Mononuclear cell (primary cell): ENCODE data around the gene NRG3. TPM values are rescaled to one million over a fixed set of nuclear protein-coding genes. Genes with fewer than 3 reads are reported as not detected.

ENCODE experiments used
- H3K27me3 ChIP-seq: 2 replicates; pipeline ENCODE4 v1.6.0; 2011; ENCODE audit warnings: low read length, control low read depth; ENCODE audit not compliant: insufficient read depth
- H3K4me1 ChIP-seq: 2 replicates; pipeline ENCODE4 v1.5.1; 2011; ENCODE audit warnings: mild to moderate bottlenecking, low read length, control low read depth; ENCODE audit not compliant: insufficient read depth
- H3K4me3 ChIP-seq: 2 replicates; pipeline ENCODE4 v1.5.1; 2011; ENCODE audit warnings: mild to moderate bottlenecking, low read length, moderate library complexity
- H3K9me3 ChIP-seq: 2 replicates; pipeline ENCODE4 v1.5.1; 2011; ENCODE audit warnings: low read depth, mild to moderate bottlenecking, control low read depth, low read length
- total RNA-seq: library from RNA; depleted of rRNA; stranded (reverse); fragments of >200 nt; gene quantifications from one replicate; pipeline ENCODE4 v1.2.3, GENCODE V29; 2012

The NRG3 gene
- total RNA-seq, 1 donor, result not detected

- Histone ChIP-seq H3K9me3 (no peaks in the 10 kb centered on the region), H3K4me3 (no peak overlapping the region), H3K27me3 (no peaks in the 10 kb centered on the region), H3K4me1 (no peaks in the 10 kb centered on the region)
Observed at GRCh38 chr10:81961451-81962184, 86.6 kb downstream of the NRG3 start.

- Histone ChIP-seq H3K4me3 (no peak overlapping the region), H3K4me1 (no peaks in the 10 kb centered on the region), H3K9me3 (no peaks in the 10 kb centered on the region), H3K27me3 (no peaks in the 10 kb centered on the region)
Observed at GRCh38 chr10:81963606-81964005, 88.6 kb downstream of the NRG3 start.

DNA sequence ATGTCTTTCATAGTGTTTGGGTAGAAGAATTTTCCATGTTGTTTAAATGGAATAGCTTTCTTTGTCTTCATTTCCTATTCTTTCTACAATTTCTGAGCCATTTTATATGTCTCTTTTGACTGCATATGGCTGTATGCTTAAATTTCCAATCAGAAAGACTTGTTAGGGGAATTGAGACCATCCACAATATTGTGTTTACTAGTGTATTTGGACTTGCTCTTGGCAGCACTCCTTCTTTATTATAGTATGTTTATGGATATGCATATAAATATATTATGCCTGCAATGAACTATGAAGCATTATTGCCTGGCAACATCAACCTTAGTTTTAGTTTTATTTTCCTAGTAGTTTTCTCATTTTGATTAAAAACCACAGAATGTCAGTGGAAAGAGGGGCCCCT is 92.7 kb downstream of the NRG3 start:
- H3K9me3 ChIP-seq, result peaks cover 8% of the 10 kb centered on the region
- no peak overlapping the region for H3K4me3 ChIP-seq
- H3K4me1 ChIP-seq, result no peaks in the 10 kb centered on the region
- no peaks in the 10 kb centered on the region for H3K27me3 ChIP-seq

GRCh38 chr10:81969136-81969535 is 94.1 kb downstream of the NRG3 start:
- no peak overlapping the region for H3K4me3 ChIP-seq
- H3K27me3 ChIP-seq, result no peaks in the 10 kb centered on the region
- peaks cover 8% of the 10 kb centered on the region for H3K9me3 ChIP-seq
- no peaks in the 10 kb centered on the region for H3K4me1 ChIP-seq

GRCh38 chr10:81978238-81978637 is 103.2 kb downstream of the NRG3 start:
- no peaks in the 10 kb centered on the region for H3K9me3 ChIP-seq
- H3K4me1 ChIP-seq, result no peaks in the 10 kb centered on the region
- H3K27me3 ChIP-seq, result no peaks in the 10 kb centered on the region
- H3K4me3 ChIP-seq, result no peak overlapping the region

- Histone ChIP-seq H3K9me3 (no peaks in the 10 kb centered on the region), H3K27me3 (no peaks in the 10 kb centered on the region), H3K4me1 (no peaks in the 10 kb centered on the region), H3K4me3 (no peak overlapping the region)
Observed at GRCh38 chr10:81981724-81982123, 106.7 kb downstream of the NRG3 start.

- Histone ChIP-seq H3K9me3 (no peaks in the 10 kb centered on the region), H3K4me1 (no peaks in the 10 kb centered on the region), H3K4me3 (no peak overlapping the region), H3K27me3 (no peaks in the 10 kb centered on the region)
Observed at GRCh38 chr10:81984428-81984827, 109.4 kb downstream of the NRG3 start.

GRCh38 chr10:81995254-81995653 is 120.3 kb downstream of the NRG3 start:
- no peak overlapping the region for H3K4me3 ChIP-seq
- no peaks in the 10 kb centered on the region for H3K27me3 ChIP-seq
- H3K4me1 ChIP-seq, result no peaks in the 10 kb centered on the region
- H3K9me3 ChIP-seq, result no peaks in the 10 kb centered on the region

DNA sequence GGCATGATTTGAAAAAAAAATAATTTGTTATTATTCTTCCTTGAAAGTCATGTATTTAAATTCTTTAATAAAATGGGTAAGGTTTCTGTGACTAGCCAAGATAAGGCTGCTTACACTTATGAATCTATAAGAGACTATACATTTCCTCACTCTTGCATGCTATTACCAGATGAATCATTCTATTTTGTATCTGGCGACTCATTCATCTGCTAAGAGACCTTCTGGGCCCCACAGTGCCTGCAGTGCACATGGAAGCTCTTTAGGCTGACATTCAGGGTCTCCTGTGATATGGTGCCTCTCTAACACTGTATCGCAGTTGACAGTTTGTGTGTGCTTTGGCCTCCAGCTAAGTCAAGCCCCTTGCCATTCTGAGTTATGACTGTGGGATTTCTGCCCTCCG is 121.9 kb downstream of the NRG3 start:
- H3K27me3 ChIP-seq, result no peaks in the 10 kb centered on the region
- H3K4me3 ChIP-seq, result no peak overlapping the region
- H3K9me3 ChIP-seq, result no peaks in the 10 kb centered on the region
- H3K4me1 ChIP-seq, result no peaks in the 10 kb centered on the region

- H3K4me1 ChIP-seq, result no peaks in the 10 kb centered on the region
- H3K9me3 ChIP-seq, result no peaks in the 10 kb centered on the region
- H3K27me3 ChIP-seq, result no peaks in the 10 kb centered on the region
- no peak overlapping the region for H3K4me3 ChIP-seq
Observed at GRCh38 chr10:82020999-82021398, 146.0 kb downstream of the NRG3 start.

DNA sequence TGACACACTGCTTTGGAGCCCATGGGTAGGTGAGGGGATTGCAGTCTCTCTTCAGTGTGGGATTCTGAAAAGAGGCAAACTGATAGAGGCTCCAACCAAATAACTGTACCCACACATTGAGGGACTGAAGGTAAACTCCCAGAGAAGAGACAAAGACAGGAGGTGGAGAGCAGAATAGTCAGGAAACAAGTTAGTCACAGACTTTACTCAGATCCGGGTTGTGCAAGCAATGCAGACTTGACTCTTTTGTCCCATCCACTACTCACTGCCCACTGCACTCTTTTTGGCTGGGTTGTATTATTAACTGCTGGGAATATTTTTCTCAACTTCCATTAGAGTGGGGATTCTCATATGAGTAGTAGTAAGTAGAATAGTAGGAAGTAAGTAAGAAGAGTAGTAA is 152.7 kb downstream of the NRG3 start:
- Histone ChIP-seq H3K27me3 (no peaks in the 10 kb centered on the region), H3K4me1 (no peaks in the 10 kb centered on the region), H3K9me3 (no peaks in the 10 kb centered on the region), H3K4me3 (no peak overlapping the region)

- H3K4me1 ChIP-seq, result no peaks in the 10 kb centered on the region
- H3K27me3 ChIP-seq, result no peaks in the 10 kb centered on the region
- H3K9me3 ChIP-seq, result no peaks in the 10 kb centered on the region
- no peak overlapping the region for H3K4me3 ChIP-seq
Observed at GRCh38 chr10:82037076-82037475, 162.1 kb downstream of the NRG3 start.

- no peak overlapping the region for H3K4me3 ChIP-seq
- H3K27me3 ChIP-seq, result no peaks in the 10 kb centered on the region
- no peaks in the 10 kb centered on the region for H3K9me3 ChIP-seq
- H3K4me1 ChIP-seq, result no peaks in the 10 kb centered on the region
Observed at GRCh38 chr10:82038587-82038986, 163.6 kb downstream of the NRG3 start.

DNA sequence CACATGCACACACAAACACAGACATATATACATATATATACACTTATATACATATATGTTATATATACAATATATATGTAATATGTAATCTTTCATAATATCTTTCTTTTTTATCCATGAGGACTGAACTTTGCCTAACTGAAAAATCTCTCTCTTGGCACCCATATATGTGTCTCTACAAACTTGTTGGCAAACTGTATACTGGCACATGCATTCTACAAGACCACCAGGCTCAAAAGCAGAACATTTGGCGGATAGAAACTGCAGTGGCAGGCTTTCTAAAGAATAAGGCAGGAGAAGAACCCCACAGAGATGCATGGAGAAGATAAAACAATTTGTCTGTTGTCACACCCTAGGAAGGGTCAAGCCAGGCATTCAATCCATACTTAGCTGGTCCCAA is 165.3 kb downstream of the NRG3 start:
- no peaks in the 10 kb centered on the region for H3K9me3 ChIP-seq
- H3K27me3 ChIP-seq, result no peaks in the 10 kb centered on the region
- no peak overlapping the region for H3K4me3 ChIP-seq
- no peaks in the 10 kb centered on the region for H3K4me1 ChIP-seq

DNA sequence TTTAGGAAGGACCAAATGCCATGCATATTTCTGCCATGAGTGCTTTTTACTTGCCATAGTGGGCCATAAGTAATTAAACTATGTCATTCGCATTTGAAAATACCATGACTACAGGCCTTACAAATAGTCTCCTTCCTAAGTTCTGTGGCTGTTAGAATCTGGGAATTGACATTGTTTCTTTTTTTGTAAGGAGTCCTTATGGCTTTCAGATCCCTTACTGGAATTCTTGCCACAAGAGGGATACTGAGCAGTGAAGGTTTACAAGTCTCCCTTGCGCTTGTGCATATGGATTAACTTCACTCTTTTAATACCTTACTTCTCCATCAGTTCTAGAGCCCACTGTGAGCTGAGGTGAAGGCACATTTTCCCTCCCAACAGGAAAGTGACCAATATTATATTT is 166.0 kb downstream of the NRG3 start:
- H3K4me3 ChIP-seq, result no peak overlapping the region
- no peaks in the 10 kb centered on the region for H3K4me1 ChIP-seq
- H3K9me3 ChIP-seq, result no peaks in the 10 kb centered on the region
- H3K27me3 ChIP-seq, result no peaks in the 10 kb centered on the region

DNA sequence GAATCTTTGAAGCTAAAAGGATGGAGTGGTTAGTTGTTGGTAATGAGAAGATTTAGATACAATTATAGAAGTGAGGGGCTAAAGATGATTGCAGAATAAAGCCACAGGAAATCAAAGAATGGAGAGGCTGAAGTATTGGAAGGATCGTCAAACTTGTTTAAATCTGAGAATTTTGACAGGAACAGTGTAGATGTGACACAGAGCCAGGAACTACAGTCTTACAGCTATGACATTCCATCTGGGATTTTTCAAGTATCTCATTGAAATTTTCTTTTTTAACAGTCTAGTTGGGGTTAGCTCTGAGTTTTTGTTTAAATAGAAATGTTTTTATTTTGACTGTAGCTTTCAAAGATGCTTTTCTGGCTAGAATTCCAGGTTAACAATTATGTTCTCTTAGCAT is 181.4 kb downstream of the NRG3 start:
- Histone ChIP-seq H3K27me3 (no peaks in the 10 kb centered on the region), H3K4me1 (no peaks in the 10 kb centered on the region), H3K9me3 (no peaks in the 10 kb centered on the region), H3K4me3 (no peak overlapping the region)
